ENCODE data around the gene SLITRK4.

DNA sequence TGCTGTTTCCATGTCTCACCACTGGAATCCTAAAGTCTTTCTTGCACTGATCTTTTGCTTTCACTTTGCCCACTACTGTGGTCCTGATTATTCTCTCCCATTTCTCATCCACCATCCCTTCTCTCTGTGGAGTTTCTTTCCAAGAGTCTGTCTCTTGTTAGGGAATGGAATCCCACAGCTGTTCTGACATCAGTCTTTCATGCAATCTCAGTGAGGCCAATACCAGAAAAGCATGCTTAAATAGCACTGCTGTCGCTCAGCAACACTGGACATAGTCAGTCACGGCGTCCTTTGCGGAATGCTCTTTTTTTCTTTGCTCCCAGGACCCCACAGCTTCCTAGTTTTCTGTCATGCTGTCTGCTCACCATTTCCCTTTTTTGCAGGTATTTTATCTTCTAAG, 20.1 kb downstream of the SLITRK4 start:
- TF ChIP-seq EZH2phosphoT487 (IDR thresholded peaks at IDR 0.05; ENCODE audit: unreplicated experiment) (no peak), POLR2AphosphoS5 (IDR thresholded peaks at IDR 0.05; ENCODE audit: low read depth) (no peak), CREB1 (CRISPR knock-in tag; IDR thresholded peaks at IDR 0.05; ENCODE audit: low read depth) (no peak), EZH2 (IDR thresholded peaks at IDR 0.05; ENCODE audit: low read depth, unreplicated experiment) (no peak), REST (IDR thresholded peaks at IDR 0.05; ENCODE audit: unreplicated experiment) (no peak), JUNB (IDR thresholded peaks at IDR 0.05; ENCODE audit: unreplicated experiment) (no peak)
- TF ChIP-seq, protein P1, sequence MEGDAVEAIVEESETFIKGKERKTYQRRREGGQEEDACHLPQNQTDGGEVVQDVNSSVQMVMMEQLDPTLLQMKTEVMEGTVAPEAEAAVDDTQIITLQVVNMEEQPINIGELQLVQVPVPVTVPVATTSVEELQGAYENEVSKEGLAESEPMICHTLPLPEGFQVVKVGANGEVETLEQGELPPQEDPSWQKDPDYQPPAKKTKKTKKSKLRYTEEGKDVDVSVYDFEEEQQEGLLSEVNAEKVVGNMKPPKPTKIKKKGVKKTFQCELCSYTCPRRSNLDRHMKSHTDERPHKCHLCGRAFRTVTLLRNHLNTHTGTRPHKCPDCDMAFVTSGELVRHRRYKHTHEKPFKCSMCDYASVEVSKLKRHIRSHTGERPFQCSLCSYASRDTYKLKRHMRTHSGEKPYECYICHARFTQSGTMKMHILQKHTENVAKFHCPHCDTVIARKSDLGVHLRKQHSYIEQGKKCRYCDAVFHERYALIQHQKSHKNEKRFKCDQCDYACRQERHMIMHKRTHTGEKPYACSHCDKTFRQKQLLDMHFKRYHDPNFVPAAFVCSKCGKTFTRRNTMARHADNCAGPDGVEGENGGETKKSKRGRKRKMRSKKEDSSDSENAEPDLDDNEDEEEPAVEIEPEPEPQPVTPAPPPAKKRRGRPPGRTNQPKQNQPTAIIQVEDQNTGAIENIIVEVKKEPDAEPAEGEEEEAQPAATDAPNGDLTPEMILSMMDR (conservative IDR thresholded peaks at IDR 0.05; ENCODE audit: low read depth in 2 of 2): no peak
